HUDEP-2 (cell line): Measurements from ENCODE around the gene MOCS2.
A peak's percentile ranks its signal among the peaks of the same experiment; 100 is the strongest.

Experiments used
- DNase-seq, 76 experiments: peaks; one replicate each; lab custom pipeline; 2025; ENCODE audit not compliant: unreplicated experiment in 76 of 76; lab: John Stamatoyannopoulos, UW

Gene MOCS2

GRCh38 chr5:53095931-53096525 lies 13.5 kb downstream of the MOCS2 start:
- DNase-seq, result peak in 34 of 76 experiments; percentile 3 to 51 (median 20)

GRCh38 chr5:53095217-53095616 lies 14.3 kb downstream of the MOCS2 start:
- DNase-seq, result no peak

DNA sequence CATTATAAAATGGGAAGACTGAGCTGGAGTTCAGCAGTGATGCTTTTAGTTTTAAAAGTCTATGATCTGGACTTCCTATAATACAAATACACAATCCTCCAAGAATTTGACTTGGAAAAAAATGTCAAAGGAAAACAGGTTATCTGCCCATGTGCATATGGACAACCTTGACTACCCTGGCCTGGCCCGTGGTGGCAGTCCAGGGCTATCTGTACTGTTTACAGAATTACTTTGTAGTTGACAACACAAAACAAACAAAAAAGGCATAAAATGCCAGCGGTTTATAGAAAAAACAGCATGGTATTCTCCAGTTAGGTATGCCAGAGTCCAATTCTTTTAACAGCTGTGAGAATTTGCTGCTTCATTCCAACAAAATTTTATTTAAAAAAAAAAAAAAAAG lies 17.3 kb downstream of the MOCS2 start:
- DNase-seq, result no peak

GRCh38 chr5:53091289-53091688 lies 18.3 kb downstream of the MOCS2 start:
- DNase-seq, result no peak

GRCh38 chr5:53090229-53090628 lies 19.3 kb downstream of the MOCS2 start:
- no peak for DNase-seq

DNA sequence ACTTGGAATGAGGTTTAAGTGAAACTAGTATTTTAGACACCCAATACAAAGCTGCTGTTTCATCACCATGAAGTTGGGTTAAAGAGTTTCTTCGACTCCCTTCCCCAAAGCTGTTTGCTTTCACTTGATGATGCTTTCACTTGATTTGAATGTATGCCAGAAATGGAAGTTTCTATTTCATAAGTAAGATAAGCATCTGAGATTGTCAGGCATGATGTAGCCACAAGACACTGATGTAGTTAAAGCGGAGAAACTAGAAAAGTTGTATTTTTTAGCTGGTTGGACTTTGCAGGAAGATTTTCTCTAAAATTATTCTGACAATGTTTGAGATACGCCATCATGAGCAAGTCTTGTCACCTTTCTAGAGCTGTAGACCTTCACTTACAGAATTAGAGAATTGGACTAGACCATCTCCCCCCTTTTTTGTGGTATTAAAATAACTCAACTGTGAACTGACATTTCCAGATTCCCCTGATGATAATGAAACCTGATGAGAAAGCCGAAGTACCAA lies 20.0 kb downstream of the MOCS2 start:
- no peak for DNase-seq

- no peak for DNase-seq
Measured at GRCh38 chr5:53087621-53088121, 21.9 kb downstream of the MOCS2 start.

GRCh38 chr5:53087171-53087570 lies 22.4 kb downstream of the MOCS2 start:
- DNase-seq, result no peak

GRCh38 chr5:53084546-53085255 lies 24.9 kb downstream of the MOCS2 start:
- DNase-seq, result no peak

DNA sequence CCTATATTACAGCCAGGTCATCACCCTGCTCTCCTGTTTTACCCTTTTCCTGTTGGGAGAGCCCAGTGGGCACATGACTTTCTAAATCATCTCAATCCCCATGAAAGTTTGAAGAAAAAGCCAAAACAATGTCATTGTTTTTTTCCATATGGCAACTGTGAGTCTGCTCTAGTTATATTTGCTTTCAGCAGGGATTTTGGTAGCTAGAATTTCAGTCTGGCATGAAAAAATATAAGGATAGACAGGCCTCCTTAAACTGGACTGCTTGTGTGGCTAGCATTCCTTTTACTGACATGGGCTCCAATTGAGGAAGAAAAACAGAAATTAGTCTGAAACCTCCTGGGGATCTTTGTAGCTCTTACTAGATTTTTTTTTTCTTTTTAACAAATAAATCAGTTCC lies 25.6 kb downstream of the MOCS2 start:
- DNase-seq, result no peak

DNA sequence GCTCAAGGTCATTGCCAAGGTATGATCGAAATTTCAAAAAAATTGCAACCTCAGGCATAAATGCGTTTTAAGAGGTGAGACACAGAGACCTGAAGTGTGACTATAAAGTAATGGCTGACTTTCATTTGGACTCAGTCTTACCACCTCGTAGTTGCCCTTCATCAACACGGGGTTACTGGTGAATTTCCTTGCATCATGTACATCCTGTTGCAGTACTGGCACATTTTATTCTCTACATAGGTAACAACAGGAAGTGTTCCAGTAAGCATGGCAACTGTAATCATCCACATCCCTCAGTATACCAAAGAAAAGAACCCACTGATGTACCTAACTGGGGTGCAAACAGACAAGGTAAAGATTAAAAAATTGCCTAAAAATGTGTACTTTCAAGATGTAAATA lies 29.3 kb downstream of the MOCS2 start:
- no peak for DNase-seq

DNA sequence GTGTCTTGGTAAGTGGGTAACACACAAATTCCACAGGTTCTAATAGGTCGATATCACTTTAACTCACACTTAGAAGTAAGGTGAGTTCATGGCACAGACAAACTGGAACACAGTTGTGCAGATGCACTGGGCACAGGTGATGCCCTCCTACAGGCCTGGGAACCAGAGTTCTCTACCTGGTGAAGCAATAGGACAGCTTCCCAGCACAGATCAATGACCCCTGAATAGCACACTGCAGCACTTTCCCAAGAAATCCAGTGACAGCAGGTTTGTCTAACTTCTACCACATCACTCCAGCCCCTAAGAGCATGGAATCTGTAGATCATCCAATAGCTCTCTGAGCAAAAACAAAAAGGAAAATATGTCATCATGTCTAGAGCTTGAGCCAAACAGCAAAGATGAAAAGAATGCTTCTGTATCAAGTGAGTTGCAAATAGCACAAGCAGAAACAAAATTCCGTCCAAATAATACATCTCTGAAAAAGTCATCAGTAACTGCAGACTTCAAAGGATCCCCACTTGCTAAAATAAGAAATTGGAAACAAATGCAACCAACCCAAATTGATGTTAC lies 33.5 kb downstream of the MOCS2 start:
- no peak for DNase-seq

GRCh38 chr5:53073348-53073747 lies 36.2 kb downstream of the MOCS2 start:
- DNase-seq, result peak in 8 of 76 experiments; percentile 2 to 30 (median 8)

GRCh38 chr5:53071738-53072137 lies 37.8 kb downstream of the MOCS2 start:
- DNase-seq, result no peak

DNA sequence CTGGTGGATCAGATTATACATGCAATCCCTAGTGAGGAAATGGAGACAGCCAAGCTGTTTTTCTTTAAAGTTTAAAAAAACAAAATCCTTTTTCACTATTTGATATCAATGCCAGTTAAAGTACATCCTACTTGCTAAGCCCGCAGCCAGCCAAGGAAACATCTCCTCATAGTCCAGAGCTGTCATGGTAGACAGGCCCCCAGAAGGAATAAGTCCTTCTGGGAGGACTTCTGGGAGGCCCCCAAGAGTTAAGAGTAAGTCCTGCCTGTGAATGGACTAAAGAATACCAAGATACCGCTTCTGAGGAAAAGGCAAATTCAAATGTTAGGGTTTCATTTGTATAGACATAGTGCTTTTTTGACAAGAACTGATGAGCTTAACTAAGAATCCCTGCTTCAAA lies 38.3 kb downstream of the MOCS2 start:
- DNase-seq, result no peak

DNA sequence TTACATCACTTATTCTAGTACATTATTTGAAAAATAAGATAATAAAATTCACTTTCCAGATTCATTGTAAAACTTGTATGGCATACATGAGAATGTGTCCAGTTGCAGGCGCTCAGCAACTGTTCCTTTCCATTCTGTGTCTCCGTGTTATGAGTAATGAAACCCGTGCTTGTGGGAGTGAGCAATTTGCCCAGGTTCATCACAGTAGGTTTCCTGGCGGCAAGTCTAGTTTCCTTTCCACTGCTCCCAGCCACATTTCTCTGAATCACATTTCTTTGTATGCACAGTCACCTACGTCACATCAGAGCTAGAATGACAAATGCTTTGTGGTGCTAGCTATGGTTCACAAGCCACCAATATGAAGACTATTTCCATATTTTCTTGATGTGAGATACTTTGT lies 39.9 kb downstream of the MOCS2 start:
- no peak for DNase-seq

DNA sequence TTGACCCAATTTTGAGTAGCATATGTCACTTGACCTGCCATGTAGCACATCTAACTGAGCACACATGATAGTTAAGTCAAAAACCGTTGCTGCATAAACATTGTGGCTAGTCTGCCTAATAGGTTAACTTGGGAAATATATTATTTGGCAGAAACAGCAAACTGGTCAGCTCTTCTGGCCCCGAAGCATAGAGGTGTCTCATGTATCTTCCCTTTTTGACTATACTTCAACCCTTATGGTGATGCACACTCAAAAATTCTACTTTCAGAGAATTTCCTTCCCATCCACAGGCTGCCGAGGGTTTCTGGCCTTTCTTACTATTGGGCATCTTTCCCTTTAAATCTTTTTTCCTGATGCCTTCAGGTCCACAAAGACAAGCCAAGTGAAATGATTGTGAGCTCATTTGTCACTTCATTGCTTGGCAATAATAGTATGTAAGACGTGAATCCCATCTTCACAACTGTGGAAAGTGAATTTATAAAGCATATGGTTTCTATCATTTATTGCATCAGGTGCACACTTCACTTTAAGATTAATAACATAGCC lies 41.2 kb downstream of the MOCS2 start:
- no peak for DNase-seq

DNA sequence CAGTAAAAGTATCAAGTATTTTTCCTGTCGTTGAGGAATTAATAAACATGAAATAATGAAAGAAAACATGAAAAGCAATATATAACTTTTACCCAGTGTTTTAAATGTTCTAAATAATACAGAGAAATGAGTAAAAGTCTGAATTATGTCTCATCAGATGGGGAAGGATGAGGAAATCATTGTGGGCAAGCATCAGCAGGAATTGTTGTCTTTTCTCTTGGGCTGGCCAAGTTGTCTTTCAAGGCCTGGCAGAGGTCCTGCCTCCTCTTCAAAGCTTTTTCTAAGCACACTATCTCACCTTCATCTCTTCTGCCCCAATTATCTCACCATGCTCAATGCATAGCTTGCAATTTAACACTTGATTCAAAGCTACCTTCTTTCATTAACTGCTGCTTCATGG lies 41.9 kb downstream of the MOCS2 start:
- no peak for DNase-seq

DNA sequence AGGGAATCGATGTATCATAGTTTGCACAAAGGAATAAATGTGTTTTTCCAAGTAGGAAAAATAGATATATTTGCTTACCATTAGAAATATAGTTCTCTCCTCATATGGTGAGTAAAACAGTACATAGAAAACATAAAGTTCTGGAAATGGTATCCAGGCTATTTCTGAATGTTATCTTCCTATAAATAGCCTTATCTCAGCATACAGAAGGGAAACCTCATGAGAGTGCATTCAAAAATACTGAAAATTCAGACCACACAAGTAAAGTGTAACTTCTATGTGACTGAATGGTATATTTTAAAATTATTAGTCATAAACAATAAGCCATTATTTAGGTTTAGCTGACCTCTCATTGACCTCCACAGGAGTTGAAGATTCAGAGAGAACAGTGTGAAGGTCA lies 43.5 kb downstream of the MOCS2 start:
- DNase-seq, result no peak

- DNase-seq, result no peak
Measured at GRCh38 chr5:53063791-53064190, 45.8 kb downstream of the MOCS2 start.

- no peak for DNase-seq
Measured at GRCh38 chr5:53063176-53063575, 46.4 kb downstream of the MOCS2 start.

- no peak for DNase-seq
Measured at GRCh38 chr5:53059281-53059680, 50.3 kb downstream of the MOCS2 start.
